Fibroblast of lung (primary cell): Measurements from ENCODE around the gene GPR107. TPM values are rescaled to one million over a fixed set of nuclear protein-coding genes. Genes with fewer than 3 reads are reported as not detected.

Experiments used
- DNase-seq, 2 donors: peaks; one replicate each; pipeline versions ENCODE4 v3.0.0 to v3.0.0-alpha.2; 2010; ENCODE audit warnings: low read depth in 2 of 2
- H2AFZ ChIP-seq: 2 replicates; pipeline ENCODE4 v1.5.1; 2012; ENCODE audit warnings: low read length, control low read depth, inconsistent platforms
- H3K27ac ChIP-seq: 2 replicates; pipeline ENCODE4 v1.5.1; 2011; ENCODE audit warnings: low read length, control low read depth; ENCODE audit not compliant: insufficient read depth
- H3K27me3 ChIP-seq: 2 replicates; pipeline ENCODE4 v1.5.1; 2011; ENCODE audit warnings: mild to moderate bottlenecking, low read length; ENCODE audit not compliant: control insufficient read depth, insufficient read depth
- H3K36me3 ChIP-seq: 2 replicates; pipeline ENCODE4 v1.5.1; 2011; ENCODE audit warnings: low read length; ENCODE audit not compliant: control insufficient read depth, insufficient read depth
- H3K4me1 ChIP-seq: 2 replicates; pipeline ENCODE4 v1.5.1; 2011; ENCODE audit warnings: low read length; ENCODE audit not compliant: control insufficient read depth, insufficient read depth; ENCODE audit errors: extremely low read depth
- H3K4me2 ChIP-seq: 2 replicates; pipeline ENCODE4 v1.5.1; 2011; ENCODE audit warnings: low read length, control low read depth; ENCODE audit not compliant: insufficient read depth; ENCODE audit errors: extremely low read depth
- H3K4me3 ChIP-seq, 4 experiments: fragments of 200-600 bp in 1 of 4; sonication (generic) in 1 of 4; replicated peaks in 1 of 4; 2 replicates each; pipeline ENCODE4 v1.5.1; 2011 to 2016; ENCODE audit warnings: low read length in 4 of 4, low read depth in 3 of 4, mild to moderate bottlenecking in 3 of 4, control low read depth in 2 of 4, inconsistent platforms in 1 of 4, mixed read lengths in 1 of 4; ENCODE audit not compliant: insufficient read depth in 1 of 4; ENCODE audit errors: control extremely low read depth in 1 of 4
- H3K79me2 ChIP-seq: 2 replicates; pipeline ENCODE4 v1.5.1; 2012; ENCODE audit warnings: mild to moderate bottlenecking, low read length, inconsistent platforms; ENCODE audit not compliant: control insufficient read depth, insufficient read depth
- H3K9ac ChIP-seq: 2 replicates; pipeline ENCODE4 v1.5.1; 2011; ENCODE audit warnings: mild to moderate bottlenecking, low read length, control low read depth; ENCODE audit not compliant: insufficient read depth
- H3K9me3 ChIP-seq: 2 replicates; pipeline ENCODE4 v1.5.1; 2012; ENCODE audit warnings: low read depth, low read length; ENCODE audit not compliant: control insufficient read depth, insufficient read depth
- H4K20me1 ChIP-seq: 2 replicates; pipeline ENCODE4 v1.5.1; 2011; ENCODE audit warnings: low read length; ENCODE audit not compliant: control insufficient read depth, insufficient read depth; ENCODE audit errors: extremely low read depth
- CTCF ChIP-seq, 2 donors: IDR thresholded peaks in 1 of 2; conservative IDR thresholded peaks in 1 of 2; 1 replicate in 1 of 2; 2 replicates in 1 of 2; pipeline ENCODE4 v1.5.1; 2011 to 2012; ENCODE audit warnings: low read length in 2 of 2, control low read depth in 1 of 2, inconsistent platforms in 1 of 2, low read depth in 1 of 2, mild to moderate bottlenecking in 1 of 2
- EZH2 ChIP-seq: IDR thresholded peaks from 2 replicates; pipeline ENCODE4 v1.5.1; 2012; ENCODE audit warnings: low read length, control low read depth, mild to moderate bottlenecking; ENCODE audit errors: missing control alignments
- polyA plus RNA-seq, 2 donors: library from polyadenylated mRNA; depleted of rRNA in 1 of 2; stranded (reverse) in 1 of 2; unstranded in 1 of 2; fragments of >200 nt; gene quantifications; 2 replicates each; pipeline ENCODE4 v1.2.1, GENCODE V29; 2011 to 2012; ENCODE audit warnings: missing spikeins in 1 of 2
- total RNA-seq: library from RNA; depleted of rRNA; stranded (reverse); fragments of >200 nt; gene quantifications from 2 replicates; pipeline ENCODE4 v1.2.1, GENCODE V29; 2014

GPR107 gene
- total and polyA plus RNA-seq, 2 donors (not counting 1 experiment from before 2014, with no cell fraction given): 27.6 to 43.5 TPM

DNA sequence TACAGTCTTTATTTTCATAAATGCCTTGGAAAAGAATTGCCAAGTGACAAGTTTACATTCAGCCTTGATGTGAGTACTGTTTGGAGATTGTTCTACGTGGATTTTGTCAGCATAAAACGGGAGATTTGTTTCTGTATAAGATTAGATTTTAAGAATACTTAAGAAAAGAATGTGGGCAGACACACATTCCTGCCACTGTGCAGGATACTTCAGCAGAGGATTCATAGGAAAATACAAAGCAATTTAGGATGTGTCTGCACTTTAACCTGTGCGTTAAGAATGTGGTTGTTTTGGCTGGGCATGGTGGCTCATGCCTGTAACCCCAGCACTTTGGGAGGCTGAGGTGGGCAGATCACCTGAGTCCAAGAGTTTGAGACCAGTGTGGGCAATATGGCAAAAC is 37.2 kb downstream of the GPR107 start:
- Histone ChIP-seq H3K4me1 (no peaks in the 10 kb centered on the region), H3K79me2 (no peaks in the 10 kb centered on the region), H3K36me3 (peaks cover 5% of the 10 kb centered on the region), H3K9ac (no peak overlapping the region), H4K20me1 (no peaks in the 10 kb centered on the region), H3K4me2 (no peak overlapping the region), H3K27ac (no peak overlapping the region), H3K4me3 (no peak overlapping the region), H3K27me3 (no peaks in the 10 kb centered on the region), H3K9me3 (no peaks in the 10 kb centered on the region), H2AFZ (no peak overlapping the region)
- TF ChIP-seq EZH2 (no peak), CTCF (conservative IDR thresholded peaks at IDR 0.05 in 1 of 2, IDR thresholded peaks at IDR 0.05 in 1 of 2; ENCODE audit: low read depth in 1 of 2, low read length in 2 of 2) (peak in 1 of 2 donors; percentile 15)
- no peak for DNase-seq

- H3K4me3 ChIP-seq: no peak overlapping the region
- H3K9ac ChIP-seq: no peak overlapping the region
- peaks cover 3% of the 10 kb centered on the region for H3K36me3 ChIP-seq
- no peak overlapping the region for H2AFZ ChIP-seq
- H3K4me1 ChIP-seq: no peaks in the 10 kb centered on the region
- H4K20me1 ChIP-seq: no peaks in the 10 kb centered on the region
- H3K9me3 ChIP-seq: no peaks in the 10 kb centered on the region
- no peaks in the 10 kb centered on the region for H3K79me2 ChIP-seq
- H3K27ac ChIP-seq: no peak overlapping the region
- TF ChIP-seq CTCF (conservative IDR thresholded peaks at IDR 0.05 in 1 of 2, IDR thresholded peaks at IDR 0.05 in 1 of 2; ENCODE audit: low read depth in 1 of 2, low read length in 2 of 2) (no peak), EZH2 (no peak)
- no peak overlapping the region for H3K4me2 ChIP-seq
- no peak for DNase-seq
- no peaks in the 10 kb centered on the region for H3K27me3 ChIP-seq
These were observed 39.2 kb downstream of the GPR107 start for GRCh38 chr9:130092910-130093309.

DNA sequence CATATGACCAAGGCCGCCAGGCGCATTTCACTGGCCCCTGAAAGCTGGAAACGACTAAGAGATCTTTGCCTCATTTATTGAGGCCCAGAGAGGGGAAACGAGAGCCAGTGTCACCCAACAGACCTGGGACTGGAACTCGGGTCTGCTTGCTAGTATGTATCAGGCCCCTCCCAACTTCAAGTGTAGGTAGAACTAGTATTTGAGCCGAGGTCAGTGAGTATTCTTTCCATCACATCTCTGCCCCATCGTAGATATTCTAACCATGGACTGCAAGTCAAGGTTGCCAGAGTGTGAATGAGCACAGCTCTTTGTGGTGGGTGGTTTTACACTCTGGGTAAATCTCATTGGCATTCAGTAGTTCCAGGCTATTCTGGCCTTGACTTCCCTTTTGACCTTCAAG is 42.2 kb downstream of the GPR107 start:
- H4K20me1 ChIP-seq: no peaks in the 10 kb centered on the region
- no peaks in the 10 kb centered on the region for H3K79me2 ChIP-seq
- no peak overlapping the region for H3K27ac ChIP-seq
- no peak overlapping the region for H2AFZ ChIP-seq
- TF ChIP-seq EZH2 (no peak), CTCF (conservative IDR thresholded peaks at IDR 0.05 in 1 of 2, IDR thresholded peaks at IDR 0.05 in 1 of 2; ENCODE audit: low read depth in 1 of 2, low read length in 2 of 2) (no peak)
- no peaks in the 10 kb centered on the region for H3K27me3 ChIP-seq
- no peak overlapping the region for H3K9ac ChIP-seq
- peaks cover 7% of the 10 kb centered on the region for H3K36me3 ChIP-seq
- no peak for DNase-seq
- no peak overlapping the region for H3K4me2 ChIP-seq
- H3K4me3 ChIP-seq: no peak overlapping the region
- no peaks in the 10 kb centered on the region for H3K4me1 ChIP-seq
- H3K9me3 ChIP-seq: no peaks in the 10 kb centered on the region
